ENCODE data around the gene RASEF. TPM values are rescaled to one million over a fixed set of nuclear protein-coding genes. Genes with fewer than 3 reads are reported as not detected.

The RASEF gene
- polyA plus RNA-seq, 2 of the 4 experiments (the other 2 are of a cell fraction) = 5.1 to 8.8 TPM

DNA sequence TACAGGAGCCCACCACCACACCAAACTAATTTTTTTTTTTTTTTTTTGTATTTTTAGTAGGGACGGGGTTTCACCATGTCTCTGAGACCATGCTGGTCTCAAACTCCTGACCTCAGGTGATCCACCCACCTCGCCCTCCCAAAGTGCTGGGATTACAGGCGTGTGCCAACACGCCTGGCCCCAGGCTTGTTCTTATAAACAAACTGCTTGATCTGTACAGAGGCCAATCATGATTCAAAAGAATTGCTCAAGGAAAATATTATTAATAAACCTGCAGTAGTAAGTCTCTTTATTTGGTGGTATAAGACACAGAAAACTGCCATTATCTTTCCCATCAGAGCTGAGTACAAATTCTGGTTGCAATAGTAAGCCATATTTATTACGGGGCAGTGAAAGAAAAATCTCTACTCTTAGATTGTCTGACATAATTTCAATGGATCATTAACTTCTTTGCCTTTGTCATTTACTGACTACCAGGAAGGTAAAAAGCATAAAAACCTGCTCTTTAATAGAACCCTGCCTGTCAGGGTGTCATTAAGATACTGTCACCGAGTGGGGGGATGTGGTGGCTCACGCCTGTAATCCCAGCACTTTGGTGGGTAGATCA lies 33.3 kb downstream of the RASEF start:
- no peak overlapping the region for H3K4me3 ChIP-seq
- FAIRE-seq (no peak), DNase-seq (ENCODE audit: low read depth in 1 of 2, low spot score in 1 of 2) (no peak), ATAC-seq (no peak)
- peak overlapping the region; percentile 86; a peak in 4 of 6 replicates for H3K27ac ChIP-seq
- H3K4me1 ChIP-seq = peaks cover 50% of the 10 kb centered on the region
- H3K4me2 ChIP-seq = no peak overlapping the region; the same call in 2 of the 3 replicates
- TF ChIP-seq, protein P1, sequence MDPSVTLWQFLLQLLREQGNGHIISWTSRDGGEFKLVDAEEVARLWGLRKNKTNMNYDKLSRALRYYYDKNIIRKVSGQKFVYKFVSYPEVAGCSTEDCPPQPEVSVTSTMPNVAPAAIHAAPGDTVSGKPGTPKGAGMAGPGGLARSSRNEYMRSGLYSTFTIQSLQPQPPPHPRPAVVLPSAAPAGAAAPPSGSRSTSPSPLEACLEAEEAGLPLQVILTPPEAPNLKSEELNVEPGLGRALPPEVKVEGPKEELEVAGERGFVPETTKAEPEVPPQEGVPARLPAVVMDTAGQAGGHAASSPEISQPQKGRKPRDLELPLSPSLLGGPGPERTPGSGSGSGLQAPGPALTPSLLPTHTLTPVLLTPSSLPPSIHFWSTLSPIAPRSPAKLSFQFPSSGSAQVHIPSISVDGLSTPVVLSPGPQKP (IDR thresholded peaks at IDR 0.05; ENCODE audit: low read depth, low read length) = no peak
- TF ChIP-seq REST (IDR thresholded peaks at IDR 0.05) (no peak), SREBF2 (IDR thresholded peaks at IDR 0.05) (no peak), EHMT2 (IDR thresholded peaks at IDR 0.05; ENCODE audit: low read depth) (no peak), RFX5 (IDR thresholded peaks at IDR 0.05) (no peak), FOSL2 (IDR thresholded peaks at IDR 0.05) (no peak), FOSL2 (CRISPR knock-in tag; IDR thresholded peaks at IDR 0.05) (no peak), EP300 (IDR thresholded peaks at IDR 0.05) (no peak)
- TF ChIP-seq, protein P2, sequence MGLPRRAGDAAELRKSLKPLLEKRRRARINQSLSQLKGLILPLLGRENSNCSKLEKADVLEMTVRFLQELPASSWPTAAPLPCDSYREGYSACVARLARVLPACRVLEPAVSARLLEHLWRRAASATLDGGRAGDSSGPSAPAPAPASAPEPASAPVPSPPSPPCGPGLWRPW (IDR thresholded peaks at IDR 0.05) = no peak
- TF ChIP-seq, protein P3, sequence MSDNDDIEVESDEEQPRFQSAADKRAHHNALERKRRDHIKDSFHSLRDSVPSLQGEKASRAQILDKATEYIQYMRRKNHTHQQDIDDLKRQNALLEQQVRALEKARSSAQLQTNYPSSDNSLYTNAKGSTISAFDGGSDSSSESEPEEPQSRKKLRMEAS (IDR thresholded peaks at IDR 0.05) = no peak
- POLR2A ChIA-PET = no interaction called here
- no peaks in the 10 kb centered on the region for H3K9me3 ChIP-seq
- CTCF ChIA-PET = interaction anchor here (1.0 kb wide), 1 partner anchor 14 kb away, joined by 4 read pairs; no protein-coding TSS in a partner anchor
- 89% methylated on average over 7 of the region's 7 CpGs for WGBS (ENCODE audit: missing lambda C conversion rate)

DNA sequence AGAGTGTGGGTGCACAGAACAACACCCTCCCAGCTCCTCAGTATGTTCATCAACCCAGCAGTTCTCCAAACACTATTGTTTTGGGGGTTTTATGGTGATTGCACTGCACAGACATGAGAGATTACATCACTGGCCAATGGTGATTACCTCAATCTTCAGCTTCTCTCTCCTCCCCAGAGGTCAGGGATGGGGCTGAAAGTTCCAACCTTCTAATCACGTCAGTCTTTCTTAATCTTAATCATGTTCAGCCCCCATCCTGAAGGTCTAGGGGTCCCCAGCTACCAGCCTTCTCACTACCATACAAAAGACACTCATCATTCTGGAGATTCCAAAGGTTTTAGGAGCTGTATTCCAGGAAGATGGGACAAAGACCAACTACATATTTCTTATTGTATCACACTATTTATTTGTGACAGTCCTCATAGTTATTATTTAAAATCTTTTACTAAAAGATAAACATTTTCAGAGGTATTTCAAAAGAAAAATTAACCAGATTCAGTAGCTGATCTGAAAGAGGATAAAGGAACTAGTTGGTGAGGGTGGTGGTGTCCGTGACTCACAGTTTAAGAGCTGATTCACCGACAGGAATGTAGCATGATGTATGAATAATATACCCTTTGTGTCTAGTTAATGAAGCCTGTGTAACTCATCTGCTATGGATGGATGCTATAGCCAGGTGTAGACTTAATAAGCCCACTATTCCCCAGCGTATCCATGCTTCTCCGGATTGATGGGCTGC lies 35.6 kb downstream of the RASEF start:
- 0 out of 3 replicates have a peak overlapping the region, but pooled peaks have one; percentile 5 for H3K4me3 ChIP-seq
- CTCF ChIA-PET = interaction anchor here (1.2 to 1.6 kb wide), 3 partner anchors 10 to 66 kb away, joined by 3 to 5 read pairs (median 4); no protein-coding TSS in a partner anchor
- under 1% methylated on average over 5 of the region's 5 CpGs for WGBS (ENCODE audit: missing lambda C conversion rate)

More for the DNA sequence above, 35.6 kb downstream of the RASEF start:
- Histone ChIP-seq H3K9me3 (no peaks in the 10 kb centered on the region), H3K4me1 (peaks cover 42% of the 10 kb centered on the region), H3K27ac (peak overlapping the region; percentile 86), H3K4me2 (peak overlapping the region; percentile 78)
- FAIRE-seq (peak; percentile 46), DNase-seq (ENCODE audit: low read depth in 1 of 2, low spot score in 1 of 2) (peak; percentile 83 to 88), ATAC-seq (peak; percentile 98)
- POLR2A ChIA-PET = interaction anchor here (1.2 to 1.6 kb wide), 2 partner anchors 21 to 35 kb away, joined by 5 to 10 read pairs; partner anchors contain the start of gene RASEF
- TF ChIP-seq, protein P4, sequence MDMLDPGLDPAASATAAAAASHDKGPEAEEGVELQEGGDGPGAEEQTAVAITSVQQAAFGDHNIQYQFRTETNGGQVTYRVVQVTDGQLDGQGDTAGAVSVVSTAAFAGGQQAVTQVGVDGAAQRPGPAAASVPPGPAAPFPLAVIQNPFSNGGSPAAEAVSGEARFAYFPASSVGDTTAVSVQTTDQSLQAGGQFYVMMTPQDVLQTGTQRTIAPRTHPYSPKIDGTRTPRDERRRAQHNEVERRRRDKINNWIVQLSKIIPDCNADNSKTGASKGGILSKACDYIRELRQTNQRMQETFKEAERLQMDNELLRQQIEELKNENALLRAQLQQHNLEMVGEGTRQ (IDR thresholded peaks at IDR 0.05) = no peak
- TF ChIP-seq RAD21 (conservative IDR thresholded peaks at IDR 0.05 in 1 of 2, IDR thresholded peaks at IDR 0.05 in 1 of 2) (0 out of 5 replicates have a peak, but pooled peaks of 1 of the 2 experiments have one; percentile 16), MYC (IDR thresholded peaks at IDR 0.05; ENCODE audit: borderline replicate concordance, low read length) (no peak), CEBPB (IDR thresholded peaks at IDR 0.05) (peak; percentile 32 to 37; a peak in 2 of 4 replicates), NPAS2 (CRISPR knock-in tag; IDR thresholded peaks at IDR 0.05; ENCODE audit: borderline replicate concordance) (no peak), GATA3 (IDR thresholded peaks at IDR 0.05; ENCODE audit: borderline replicate concordance) (peak; percentile 85), EHF (CRISPR knock-in tag; IDR thresholded peaks at IDR 0.05) (no peak), JUN (IDR thresholded peaks at IDR 0.05) (peak; percentile 67 to 68; a peak in 3 of 5 replicates), FOSB (CRISPR knock-in tag; IDR thresholded peaks at IDR 0.05) (no peak), FOSL2 (IDR thresholded peaks at IDR 0.05) (peak; percentile 97), FOSL2 (CRISPR knock-in tag; IDR thresholded peaks at IDR 0.05) (peak; percentile 95), SREBF2 (IDR thresholded peaks at IDR 0.05) (no peak), MAZ (IDR thresholded peaks at IDR 0.05; ENCODE audit: borderline replicate concordance, low read depth, low read length) (no peak), JUNB (IDR thresholded peaks at IDR 0.05) (peak; percentile 96), MAFK (IDR thresholded peaks at IDR 0.05; ENCODE audit: partially characterized antibody) (no peak), FOXS1 (CRISPR knock-in tag; IDR thresholded peaks at IDR 0.05) (no peak), EP300 (IDR thresholded peaks at IDR 0.05) (peak; percentile 72 to 75; a peak in 4 of 5 replicates), BHLHE40 (IDR thresholded peaks at IDR 0.05; ENCODE audit: low read depth, low read length) (no peak)
- TF ChIP-seq, protein P5, sequence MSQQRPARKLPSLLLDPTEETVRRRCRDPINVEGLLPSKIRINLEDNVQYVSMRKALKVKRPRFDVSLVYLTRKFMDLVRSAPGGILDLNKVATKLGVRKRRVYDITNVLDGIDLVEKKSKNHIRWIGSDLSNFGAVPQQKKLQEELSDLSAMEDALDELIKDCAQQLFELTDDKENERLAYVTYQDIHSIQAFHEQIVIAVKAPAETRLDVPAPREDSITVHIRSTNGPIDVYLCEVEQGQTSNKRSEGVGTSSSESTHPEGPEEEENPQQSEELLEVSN (IDR thresholded peaks at IDR 0.05; ENCODE audit: borderline replicate concordance, low read depth) = no peak
- TF ChIP-seq, protein P6, sequence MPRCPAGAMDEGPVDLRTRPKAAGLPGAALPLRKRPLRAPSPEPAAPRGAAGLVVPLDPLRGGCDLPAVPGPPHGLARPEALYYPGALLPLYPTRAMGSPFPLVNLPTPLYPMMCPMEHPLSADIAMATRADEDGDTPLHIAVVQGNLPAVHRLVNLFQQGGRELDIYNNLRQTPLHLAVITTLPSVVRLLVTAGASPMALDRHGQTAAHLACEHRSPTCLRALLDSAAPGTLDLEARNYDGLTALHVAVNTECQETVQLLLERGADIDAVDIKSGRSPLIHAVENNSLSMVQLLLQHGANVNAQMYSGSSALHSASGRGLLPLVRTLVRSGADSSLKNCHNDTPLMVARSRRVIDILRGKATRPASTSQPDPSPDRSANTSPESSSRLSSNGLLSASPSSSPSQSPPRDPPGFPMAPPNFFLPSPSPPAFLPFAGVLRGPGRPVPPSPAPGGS (IDR thresholded peaks at IDR 0.05) = 0 out of 3 replicates have a peak, but pooled peaks have one; percentile 54
- TF ChIP-seq, protein P3 (IDR thresholded peaks at IDR 0.05) = 0 out of 2 replicates have a peak, but pooled peaks have one; percentile 36
